Sigmoid colon (tissue), 4 donors: Measurements from ENCODE around the gene NBAS.

ENCODE experiments used
- CTCF ChIP-seq, 4 experiments: fragments of 450-650 bp in 3 of 4; fragments of 200-600 bp in 1 of 4; IDR thresholded peaks; one replicate each; pipeline ENCODE4 v1.5.1; 2016 to 2019; ENCODE audit warnings: antibody characterized with exemption in 4 of 4, mild to moderate bottlenecking in 3 of 4, moderate library complexity in 2 of 4
- POLR2A ChIP-seq, 2 donors: fragments of 450-650 bp; IDR thresholded peaks; one replicate each; pipeline ENCODE4 v1.6.1; 2016; ENCODE audit warnings: antibody characterized with exemption in 2 of 2, mild to moderate bottlenecking in 2 of 2, moderate library complexity in 2 of 2
- POLR2AphosphoS5 ChIP-seq, 4 donors: sonication (generic); formaldehyde crosslinking; IDR thresholded peaks; one replicate each; pipeline ENCODE4 v1.6.1; 2017; ENCODE audit warnings: antibody characterized with exemption in 4 of 4

GRCh38 chr2:15117409-15118050 is 443.6 kb downstream of the NBAS start:
- TF ChIP-seq POLR2A (IDR thresholded peaks at IDR 0.05): no peak
- no peak for TF ChIP-seq CTCF (IDR thresholded peaks at IDR 0.05)
- TF ChIP-seq POLR2AphosphoS5 (IDR thresholded peaks at IDR 0.05): no peak
